NCI-H2171 treated with DMSO at 0.1 percent for 48 hours (cell line): ENCODE measurements around the gene PHKA2.
A peak's percentile ranks its signal among the peaks of the same experiment; 100 is the strongest.
"Not testable (repeated sequence)": the region's sequence is repeated elsewhere in the genome, so short reads cannot be mapped to it uniquely, and the experiment has no call there.

Source experiments
- DNase-seq: peaks from one replicate; lab custom pipeline; 2025; lab: John Stamatoyannopoulos, UW

Gene PHKA2

GRCh38 chrX:18983666-18984380, at the start of gene PHKA2:
Gene PHKA2 (minus strand): TSS chrX:18984114. CDS start chrX:18983932, 182 bp downstream.
- DNase-seq, result peak; percentile 19

GRCh38 chrX:19030805-19031204, 46.9 kb upstream of the PHKA2 start:
- no peak for DNase-seq

GRCh38 chrX:19028560-19028959, 44.6 kb upstream of the PHKA2 start:
- no peak for DNase-seq

- no peak for DNase-seq
These were observed 40.5 kb upstream of the PHKA2 start for GRCh38 chrX:19024366-19024765.

GRCh38 chrX:19019996-19020395, 36.1 kb upstream of the PHKA2 start:
- no peak for DNase-seq

- peak; percentile 0 for DNase-seq
These were observed 33.4 kb upstream of the PHKA2 start for GRCh38 chrX:19017271-19017670.

- DNase-seq, result not testable (repeated sequence)
These were observed 32.7 kb upstream of the PHKA2 start for GRCh38 chrX:19016614-19017013.

- DNase-seq, result no peak
These were observed 24.0 kb upstream of the PHKA2 start for GRCh38 chrX:19007868-19008267.

- DNase-seq, result no peak
These were observed 23.1 kb upstream of the PHKA2 start for GRCh38 chrX:19007011-19007410.

- DNase-seq, result peak; percentile 6
These were observed 22.0 kb upstream of the PHKA2 start for GRCh38 chrX:19005909-19006308.

GRCh38 chrX:19003756-19004155, 19.8 kb upstream of the PHKA2 start:
- no peak for DNase-seq

GRCh38 chrX:18998653-18999052, 14.7 kb upstream of the PHKA2 start:
- DNase-seq, result no peak

- DNase-seq, result no peak
These were observed 14.0 kb upstream of the PHKA2 start for GRCh38 chrX:18997916-18998315.

- no peak for DNase-seq
These were observed 12.6 kb upstream of the PHKA2 start for GRCh38 chrX:18996536-18996935.

- no peak for DNase-seq
These were observed 11.3 kb upstream of the PHKA2 start for GRCh38 chrX:18995221-18995620.

- DNase-seq, result no peak
These were observed 10.8 kb upstream of the PHKA2 start for GRCh38 chrX:18994713-18995112.

- DNase-seq, result no peak
These were observed 8.9 kb upstream of the PHKA2 start for GRCh38 chrX:18992829-18993228.

GRCh38 chrX:18985186-18985435, 1.2 kb upstream of the PHKA2 start:
- no peak for DNase-seq

GRCh38 chrX:18984381-18985185, 669 bp upstream of the PHKA2 start:
- DNase-seq, result peak; percentile 77

- no peak for DNase-seq
These were observed 2.6 kb downstream of the PHKA2 start for GRCh38 chrX:18981124-18981807.

- DNase-seq, result not testable (repeated sequence)
These were observed 3.7 kb downstream of the PHKA2 start for GRCh38 chrX:18980262-18980661.

GRCh38 chrX:18974993-18975392, 8.9 kb downstream of the PHKA2 start:
- no peak for DNase-seq

- peak; percentile 26 for DNase-seq
These were observed 10.3 kb downstream of the PHKA2 start for GRCh38 chrX:18973527-18974192.
